Activated T-helper 2 cell treated with anti-CD3 and anti-CD28 coated beads, Interferon-gamma antibody, Interleukin-2, Interleukin-4, amounts not matched to agents 10 μg/mL and 5 μg/mL and 100 μg/mL, durations not matched to agents 14 hours and 24 hours and 36 hours (primary cell): ENCODE measurements around the gene NLRP9. TPM values are rescaled to one million over a fixed set of nuclear protein-coding genes. Genes with fewer than 3 reads are reported as not detected.

Source experiments
- DNase-seq: peaks from one replicate; pipeline ENCODE4 v3.0.0; 2021; ENCODE audit warnings: low spot score
- H3K27ac Mint-ChIP-seq: one replicate; pipeline ENCODE4 v1.8.0; 2021; ENCODE audit warnings: mixed read lengths
- H3K27me3 Mint-ChIP-seq: one replicate; pipeline ENCODE4 v1.8.0; 2021; ENCODE audit warnings: low read depth, mixed read lengths
- H3K36me3 Mint-ChIP-seq: one replicate; pipeline ENCODE4 v1.8.0; 2021; ENCODE audit warnings: low read depth, mixed read lengths
- H3K4me1 Mint-ChIP-seq: one replicate; pipeline ENCODE4 v1.8.0; 2021; ENCODE audit warnings: low read depth, mixed read lengths
- H3K4me3 Mint-ChIP-seq: one replicate; pipeline ENCODE4 v1.8.0; 2021; ENCODE audit warnings: low read depth, mild to moderate bottlenecking, moderate library complexity, mixed read lengths
- H3K9me3 Mint-ChIP-seq: one replicate; pipeline ENCODE4 v1.8.0; 2021; ENCODE audit warnings: mixed read lengths
- intact Hi-C: fragments of 100-400 bp; cut with micrococcal nuclease; formaldehyde crosslinking; loops from one replicate; pipeline ENCODE4 v1.15.1; 2023
- total RNA-seq: library from RNA; stranded (reverse); gene quantifications from 2 replicates; pipeline ENCODE4 v1.2.3, GENCODE V29; 2022

NLRP9 gene
- total RNA-seq, 1 donor from 2014 or later = not detected

DNA sequence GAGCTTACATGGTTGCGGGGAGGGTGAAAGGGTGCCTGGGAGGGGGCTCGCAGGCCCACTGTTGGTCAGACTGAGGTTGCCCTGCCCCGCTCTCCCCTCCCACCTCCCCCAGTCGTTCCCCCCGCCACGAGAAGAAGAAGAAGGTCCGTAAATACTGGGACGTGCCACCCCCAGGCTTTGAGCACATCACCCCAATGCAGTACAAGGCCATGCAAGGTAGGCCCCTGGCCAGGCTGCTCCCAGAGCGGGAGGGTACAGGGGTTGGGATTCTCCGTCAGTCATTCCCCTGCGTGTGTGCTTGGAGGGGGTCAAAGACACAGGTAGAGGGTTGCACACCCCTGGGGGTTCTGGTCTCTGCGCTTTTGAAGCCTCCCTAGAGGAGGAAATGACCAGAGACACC is 77.8 kb downstream of the NLRP9 start:
- DNase-seq = no peak
- intact Hi-C loops = no loop called here
- no peak overlapping the region for H3K27ac Mint-ChIP-seq
- peaks cover 27% of the 10 kb centered on the region for H3K4me1 Mint-ChIP-seq
- H3K27me3 Mint-ChIP-seq = no peaks in the 10 kb centered on the region
- no peaks in the 10 kb centered on the region for H3K9me3 Mint-ChIP-seq
- no peak overlapping the region for H3K4me3 Mint-ChIP-seq
- peaks cover 83% of the 10 kb centered on the region for H3K36me3 Mint-ChIP-seq

DNA sequence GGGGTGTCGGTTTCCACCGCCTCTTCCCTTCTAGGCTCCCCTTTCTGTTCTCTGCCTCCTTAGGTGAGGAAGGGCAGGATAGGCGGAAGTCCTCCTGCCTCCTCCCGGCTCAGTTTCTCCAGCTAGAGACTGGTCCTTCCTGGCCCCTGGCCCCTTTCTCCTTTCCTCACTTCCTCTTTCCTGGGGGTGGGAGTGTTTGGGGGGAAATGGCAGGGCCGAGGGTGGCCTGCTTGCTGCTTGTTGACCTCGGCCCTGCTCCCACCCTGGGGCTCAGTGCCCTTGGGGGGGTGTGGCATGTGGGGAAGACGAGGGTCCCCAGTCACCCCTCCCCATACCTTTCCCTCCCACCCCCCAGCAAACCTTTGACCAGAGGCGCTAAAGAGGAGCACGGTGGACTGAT is 78.4 kb downstream of the NLRP9 start:
- H3K27ac Mint-ChIP-seq = no peak overlapping the region
- no peak overlapping the region for H3K4me3 Mint-ChIP-seq
- peaks cover 27% of the 10 kb centered on the region for H3K4me1 Mint-ChIP-seq
- no peaks in the 10 kb centered on the region for H3K27me3 Mint-ChIP-seq
- H3K9me3 Mint-ChIP-seq = no peaks in the 10 kb centered on the region
- DNase-seq = no peak
- intact Hi-C loops = loop anchor here (10.0 kb wide), 1 partner anchor 655 kb away; the partner anchor contains the start of gene ZSCAN5A
- H3K36me3 Mint-ChIP-seq = peaks cover 82% of the 10 kb centered on the region

DNA sequence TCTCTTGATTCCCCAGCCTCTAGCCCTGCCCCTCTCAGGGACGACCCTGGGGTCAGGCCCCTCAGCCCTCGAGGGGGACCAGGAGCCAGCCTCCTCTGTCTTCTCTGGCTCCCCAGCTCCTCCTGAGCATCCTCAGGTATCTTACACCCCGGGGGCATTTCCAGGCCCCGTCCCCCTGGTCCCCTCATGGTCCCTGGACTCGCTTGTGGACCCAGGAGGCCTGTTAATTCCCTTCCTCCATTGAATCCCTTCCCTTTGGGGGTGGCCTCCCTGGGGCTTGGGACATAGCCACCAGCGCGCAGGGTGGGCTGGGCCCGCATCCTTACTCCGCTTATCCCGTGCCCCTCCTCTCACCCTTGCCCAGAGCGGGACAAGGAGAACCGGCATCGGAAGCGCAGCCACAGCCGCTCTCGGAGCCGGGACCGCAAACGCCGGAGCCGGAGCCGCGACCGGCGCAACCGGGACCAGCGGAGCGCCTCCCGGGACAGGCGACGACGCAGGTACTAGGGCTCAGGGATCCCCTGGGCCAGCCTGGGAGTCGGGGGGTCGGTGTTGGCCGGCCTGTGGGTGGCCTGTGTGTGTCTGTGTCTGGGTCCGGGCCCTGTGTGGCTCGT is 79.2 kb downstream of the NLRP9 start:
- H3K27ac Mint-ChIP-seq = no peak overlapping the region
- no peak overlapping the region for H3K4me3 Mint-ChIP-seq
- intact Hi-C loops = loop anchor here (10.0 kb wide), 1 partner anchor 656 kb away; the partner anchor contains the start of gene ZSCAN5A
- peaks cover 74% of the 10 kb centered on the region for H3K36me3 Mint-ChIP-seq
- peaks cover 27% of the 10 kb centered on the region for H3K4me1 Mint-ChIP-seq
- no peak for DNase-seq
- H3K9me3 Mint-ChIP-seq = no peaks in the 10 kb centered on the region
- no peaks in the 10 kb centered on the region for H3K27me3 Mint-ChIP-seq

Other genes with a start within 250 kb of the NLRP9 start
- gene SSC5D, start 250.0 kb downstream of the NLRP9 start, total RNA-seq = 0.41 and 0.71 TPM in 2 replicates
- gene SBK2, start 201.3 kb downstream of the NLRP9 start, total RNA-seq = not detected in 2 replicates
- gene SBK3, start 192.9 kb downstream of the NLRP9 start, total RNA-seq = not detected in 2 replicates
- gene ZNF579, start 157.6 kb downstream of the NLRP9 start, total RNA-seq = 8.2 and 10.7 TPM in 2 replicates
- 18.2 and 18.9 TPM in 2 replicates for gene FIZ1, start 138.9 kb downstream of the NLRP9 start, total RNA-seq
- 18.4 and 19.7 TPM in 2 replicates for gene ZNF524, start 138.1 kb downstream of the NLRP9 start, total RNA-seq
- 13.5 and 13.6 TPM in 2 replicates for gene ZNF865, start 132.8 kb downstream of the NLRP9 start, total RNA-seq
- gene ZNF784, start 113.8 kb downstream of the NLRP9 start, total RNA-seq = 4.3 and 4.9 TPM in 2 replicates
- gene ZNF580, start 97.4 kb downstream of the NLRP9 start, total RNA-seq = 32.1 and 33.3 TPM in 2 replicates
- gene ZNF581, start 94.8 kb downstream of the NLRP9 start, total RNA-seq = 26.6 and 27.0 TPM in 2 replicates
- 7.2 and 8.1 TPM in 2 replicates for gene CCDC106, start 90.2 kb downstream of the NLRP9 start, total RNA-seq
- 344 and 351 TPM in 2 replicates for gene U2AF2, start 83.4 kb downstream of the NLRP9 start, total RNA-seq
- 40.3 and 41.8 TPM in 2 replicates for gene EPN1, start 63.2 kb downstream of the NLRP9 start, total RNA-seq
- gene RFPL4A, start 20.7 kb upstream of the NLRP9 start, total RNA-seq = not detected in 2 replicates
- not detected in 2 replicates for gene RFPL4AL1, start 30.7 kb upstream of the NLRP9 start, total RNA-seq
- not detected in 2 replicates for gene NLRP11, start 93.6 kb upstream of the NLRP9 start, total RNA-seq
- gene NLRP4, start 98.1 kb upstream of the NLRP9 start, total RNA-seq = not detected in 2 replicates
- not detected in 2 replicates for gene NLRP13, start 193.9 kb upstream of the NLRP9 start, total RNA-seq
- not detected in 2 replicates for gene NLRP8, start 209.4 kb upstream of the NLRP9 start, total RNA-seq
- gene NLRP5, start 248.4 kb upstream of the NLRP9 start, total RNA-seq = not detected in 2 replicates